ENCODE results near the gene FSTL5. TPM values are rescaled to one million over a fixed set of nuclear protein-coding genes. Genes with fewer than 3 reads are reported as not detected.

FSTL5 gene
- total RNA-seq, 1 donor from 2014 or later, result 0.08 TPM

GRCh38 chr4:161920304-161921052 lies 243.3 kb downstream of the FSTL5 start:
- Mint-ChIP-seq H3K36me3 (ENCODE audit: low read depth, unreplicated experiment) (no peaks in the 10 kb centered on the region), H3K4me3 (ENCODE audit: unreplicated experiment) (no peak overlapping the region), H3K4me1 (ENCODE audit: unreplicated experiment) (no peaks in the 10 kb centered on the region), H3K27ac (ENCODE audit: unreplicated experiment) (no peak overlapping the region), H3K9me3 (ENCODE audit: unreplicated experiment) (no peaks in the 10 kb centered on the region), H3K27me3 (ENCODE audit: unreplicated experiment) (no peaks in the 10 kb centered on the region)
- DNase-seq (ENCODE audit: low spot score), result no peak
- TF ChIP-seq CTCF (IDR thresholded peaks at IDR 0.05; ENCODE audit: unreplicated experiment), result no peak

- Mint-ChIP-seq H3K4me1 (ENCODE audit: unreplicated experiment) (no peaks in the 10 kb centered on the region), H3K4me3 (ENCODE audit: unreplicated experiment) (no peak overlapping the region), H3K36me3 (ENCODE audit: low read depth, unreplicated experiment) (no peaks in the 10 kb centered on the region), H3K9me3 (ENCODE audit: unreplicated experiment) (no peaks in the 10 kb centered on the region), H3K27ac (ENCODE audit: unreplicated experiment) (no peak overlapping the region), H3K27me3 (ENCODE audit: unreplicated experiment) (no peaks in the 10 kb centered on the region)
- TF ChIP-seq CTCF (IDR thresholded peaks at IDR 0.05; ENCODE audit: unreplicated experiment), result no peak
- DNase-seq (ENCODE audit: low spot score), result no peak
These were observed 244.2 kb downstream of the FSTL5 start for GRCh38 chr4:161919442-161920220.

GRCh38 chr4:161916035-161916434 lies 247.8 kb downstream of the FSTL5 start:
- no peak for DNase-seq (ENCODE audit: low spot score)
- no peak overlapping the region for H3K27ac Mint-ChIP-seq (ENCODE audit: unreplicated experiment)
- no peaks in the 10 kb centered on the region for H3K27me3 Mint-ChIP-seq (ENCODE audit: unreplicated experiment)
- no peak overlapping the region for H3K4me3 Mint-ChIP-seq (ENCODE audit: unreplicated experiment)
- no peaks in the 10 kb centered on the region for H3K9me3 Mint-ChIP-seq (ENCODE audit: unreplicated experiment)
- no peaks in the 10 kb centered on the region for H3K4me1 Mint-ChIP-seq (ENCODE audit: unreplicated experiment)
- no peaks in the 10 kb centered on the region for H3K36me3 Mint-ChIP-seq (ENCODE audit: low read depth, unreplicated experiment)
- no peak for TF ChIP-seq CTCF (IDR thresholded peaks at IDR 0.05; ENCODE audit: unreplicated experiment)

GRCh38 chr4:161907590-161907955 lies 256.2 kb downstream of the FSTL5 start:
- H3K36me3 Mint-ChIP-seq (ENCODE audit: low read depth, unreplicated experiment), result no peaks in the 10 kb centered on the region
- no peaks in the 10 kb centered on the region for H3K9me3 Mint-ChIP-seq (ENCODE audit: unreplicated experiment)
- DNase-seq (ENCODE audit: low spot score), result no peak
- no peaks in the 10 kb centered on the region for H3K27me3 Mint-ChIP-seq (ENCODE audit: unreplicated experiment)
- no peaks in the 10 kb centered on the region for H3K4me1 Mint-ChIP-seq (ENCODE audit: unreplicated experiment)
- no peak overlapping the region for H3K27ac Mint-ChIP-seq (ENCODE audit: unreplicated experiment)
- no peak for TF ChIP-seq CTCF (IDR thresholded peaks at IDR 0.05; ENCODE audit: unreplicated experiment)
- no peak overlapping the region for H3K4me3 Mint-ChIP-seq (ENCODE audit: unreplicated experiment)
